Fibroblast of skin of right biceps (primary cell): ENCODE results near the gene SHISA9.
A peak's percentile ranks its signal among the peaks of the same experiment; 100 is the strongest.
"Not testable (repeated sequence)": the region's sequence is repeated elsewhere in the genome, so short reads cannot be mapped to it uniquely, and the experiment has no call there.

ENCODE experiments used
- DNase-seq: peaks from one replicate; pipeline ENCODE4 v3.0.0-alpha.2; 2013

SHISA9 gene

GRCh38 chr16:12900599-12901203 is 697 bp upstream of the SHISA9 start:
- DNase-seq, result no peak

- no peak for DNase-seq
Measured at GRCh38 chr16:12901204-12901596, 198 bp upstream of the SHISA9 start.

GRCh38 chr16:12902511-12903372 is 1.3 kb downstream of the SHISA9 start:
- DNase-seq, result no peak

- DNase-seq, result no peak
Measured at GRCh38 chr16:12903407-12904328, 2.3 kb downstream of the SHISA9 start.

GRCh38 chr16:12904329-12904671 is 2.9 kb downstream of the SHISA9 start:
- no peak for DNase-seq

- no peak for DNase-seq
Measured at GRCh38 chr16:12906271-12906670, 4.9 kb downstream of the SHISA9 start.

- no peak for DNase-seq
Measured at GRCh38 chr16:12906765-12907516, 5.5 kb downstream of the SHISA9 start.

GRCh38 chr16:12907670-12908233 is 6.4 kb downstream of the SHISA9 start:
- DNase-seq, result no peak

GRCh38 chr16:12917246-12917645 is 15.8 kb downstream of the SHISA9 start:
- no peak for DNase-seq

GRCh38 chr16:12917653-12918052 is 16.3 kb downstream of the SHISA9 start:
- DNase-seq, result peak; percentile 12

GRCh38 chr16:12920739-12921138 is 19.3 kb downstream of the SHISA9 start:
- no peak for DNase-seq

GRCh38 chr16:12923640-12924039 is 22.2 kb downstream of the SHISA9 start:
- not testable (repeated sequence) for DNase-seq

- DNase-seq, result no peak
Measured at GRCh38 chr16:12925026-12925800, 23.8 kb downstream of the SHISA9 start.

- DNase-seq, result no peak
Measured at GRCh38 chr16:12927591-12927990, 26.2 kb downstream of the SHISA9 start.

- no peak for DNase-seq
Measured at GRCh38 chr16:12930881-12931280, 29.5 kb downstream of the SHISA9 start.

GRCh38 chr16:12936391-12936790 is 35.0 kb downstream of the SHISA9 start:
- no peak for DNase-seq

- DNase-seq, result no peak
Measured at GRCh38 chr16:12941896-12942295, 40.5 kb downstream of the SHISA9 start.

GRCh38 chr16:12942861-12943260 is 41.5 kb downstream of the SHISA9 start:
- no peak for DNase-seq

GRCh38 chr16:12944300-12944699 is 42.9 kb downstream of the SHISA9 start:
- DNase-seq, result no peak

GRCh38 chr16:12951392-12951791 is 50.0 kb downstream of the SHISA9 start:
- no peak for DNase-seq

- no peak for DNase-seq
Measured at GRCh38 chr16:12951976-12952375, 50.6 kb downstream of the SHISA9 start.

GRCh38 chr16:12958366-12958765 is 57.0 kb downstream of the SHISA9 start:
- DNase-seq, result no peak
